Thyroid gland (tissue), 4 donors: ENCODE results near the gene RAB27A. TPM values are rescaled to one million over a fixed set of nuclear protein-coding genes. Genes with fewer than 3 reads are reported as not detected.

Experiments used
- DNase-seq, 2 donors: peaks; one replicate each; pipeline ENCODE4 v3.0.0-alpha.2; 2019
- H3K27ac ChIP-seq, 3 donors: fragments of 200-600 bp; sonication (generic); 1 replicate in 2 of 3; 2 replicates in 1 of 3; pipeline ENCODE4 v1.5.1; 2016 to 2019; ENCODE audit warnings: mild to moderate bottlenecking in 1 of 3, moderate library complexity in 1 of 3
- H3K27me3 ChIP-seq: fragments of 200-600 bp; sonication (generic); one replicate; pipeline ENCODE4 v1.5.1; 2019
- H3K36me3 ChIP-seq, 2 donors: fragments of 200-600 bp; sonication (generic); one replicate each; pipeline ENCODE4 v1.5.1; 2016 to 2019
- H3K4me1 ChIP-seq, 2 donors: fragments of 200-600 bp; sonication (generic); one replicate each; pipeline ENCODE4 v1.5.1; 2017 to 2019
- H3K4me3 ChIP-seq, 3 donors: fragments of 200-600 bp; sonication (generic); replicated peaks in 1 of 3; 1 replicate in 2 of 3; 2 replicates in 1 of 3; pipeline ENCODE4 v1.5.1; 2016; ENCODE audit warnings: mild to moderate bottlenecking in 1 of 3
- H3K9me3 ChIP-seq: fragments of 200-600 bp; sonication (generic); one replicate; pipeline ENCODE4 v1.5.1; 2017
- CTCF ChIP-seq, 6 experiments: fragments of 200-600 bp in 3 of 6; fragments of 450-650 bp in 3 of 6; sonication (generic) in 3 of 6; IDR thresholded peaks; one replicate each; pipeline ENCODE4 v1.5.1; 2016 to 2019; ENCODE audit warnings: antibody characterized with exemption in 6 of 6, mild to moderate bottlenecking in 2 of 6, inconsistent platforms in 1 of 6, moderate library complexity in 1 of 6
- POLR2A ChIP-seq, 2 donors: fragments of 450-650 bp; IDR thresholded peaks; one replicate each; pipeline ENCODE4 v1.6.1; 2017; ENCODE audit warnings: antibody characterized with exemption in 2 of 2, mild to moderate bottlenecking in 2 of 2, moderate library complexity in 1 of 2
- WGBS, 2 donors: methylation state at CpG; one replicate each; pipeline ENCODE4 v1.1.5; 2017; 5-methylcytosine and 5-hydroxymethylcytosine counted together
- intact Hi-C: fragments of 100-400 bp; cut with DNase I; formaldehyde crosslinking; loops from one replicate; pipeline ENCODE4 v1.15.1; 2023
- total RNA-seq, 4 donors: library from RNA; depleted of rRNA; stranded (reverse); fragments of >200 nt; gene quantifications; one replicate each; pipeline ENCODE4 v1.2.3, GENCODE V29; 2016

Gene RAB27A
- total RNA-seq: 10 to 100 TPM; 14.7 to 35.6 (median 26.4) TPM

DNA sequence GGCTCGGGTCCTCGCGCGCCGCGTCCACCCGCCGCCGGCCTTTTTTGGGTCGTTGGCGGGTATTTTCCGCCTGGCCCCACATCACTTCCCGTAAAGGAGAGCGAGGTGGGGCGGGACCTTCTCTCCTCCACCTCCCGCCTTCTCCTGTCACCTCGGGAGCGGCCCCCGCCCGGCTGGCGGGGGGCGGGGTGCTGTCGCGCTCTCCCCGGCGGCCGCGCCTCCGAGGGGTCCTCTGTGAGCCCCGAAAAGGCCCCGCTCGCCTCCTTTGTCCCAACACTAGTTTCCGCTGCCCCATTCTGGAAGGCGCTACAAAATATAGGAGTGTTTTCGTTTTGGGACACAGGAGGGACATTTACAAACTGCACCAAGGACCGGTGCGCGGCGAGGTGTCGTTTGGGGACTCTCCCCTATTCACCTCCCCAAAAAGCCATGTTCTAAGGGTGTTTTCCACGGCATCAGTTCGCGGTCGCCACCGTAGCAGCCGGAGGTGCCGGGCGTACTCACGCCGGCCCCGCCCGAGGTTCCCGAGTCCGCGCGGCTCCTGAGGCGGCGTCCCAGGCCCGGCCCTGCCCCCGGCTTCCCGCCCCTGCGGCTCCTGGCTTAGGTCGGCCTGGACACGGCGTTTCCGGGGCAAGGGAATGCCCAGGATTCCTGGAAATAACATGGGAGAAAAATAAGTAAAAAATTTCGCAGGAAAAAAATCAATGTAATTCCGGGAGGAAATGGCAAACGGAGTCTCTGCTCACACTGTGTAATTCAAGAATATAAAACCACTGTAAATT is at the start of gene RAB27A:
RAB27A (minus strand) TSS at position 68 of the 782 bp plus-strand sequence. CDS start 54,879 bp downstream, outside the sequence.
- whole genome bisulfite sequencing, 2 donors: 0 to 1% methylated on average over 40 to 41 of the region's 69 CpGs
- no peak for TF ChIP-seq CTCF (IDR thresholded peaks at IDR 0.05)
- peak in 1 of 2 donors; percentile 66 for TF ChIP-seq POLR2A (IDR thresholded peaks at IDR 0.05)
- peak within 1 kb of the TSS; percentile 54 to 93 (median 88) for H3K27ac ChIP-seq
- H3K27me3 ChIP-seq: no peaks in the 10 kb centered on the region
- peak; percentile 84 to 87 for DNase-seq
- H3K9me3 ChIP-seq: no peaks in the 10 kb centered on the region
- intact Hi-C loops: loop anchor here (2.0 kb wide), 1 partner anchor 71 kb away; no protein-coding TSS in a partner anchor
- peak within 1 kb of the TSS; percentile 23 to 85 (median 63) for H3K4me3 ChIP-seq
- no peaks in the 10 kb centered on the region for H3K36me3 ChIP-seq
- H3K4me1 ChIP-seq: peaks cover 7 to 13% of the 10 kb centered on the region in 2 donors

DNA sequence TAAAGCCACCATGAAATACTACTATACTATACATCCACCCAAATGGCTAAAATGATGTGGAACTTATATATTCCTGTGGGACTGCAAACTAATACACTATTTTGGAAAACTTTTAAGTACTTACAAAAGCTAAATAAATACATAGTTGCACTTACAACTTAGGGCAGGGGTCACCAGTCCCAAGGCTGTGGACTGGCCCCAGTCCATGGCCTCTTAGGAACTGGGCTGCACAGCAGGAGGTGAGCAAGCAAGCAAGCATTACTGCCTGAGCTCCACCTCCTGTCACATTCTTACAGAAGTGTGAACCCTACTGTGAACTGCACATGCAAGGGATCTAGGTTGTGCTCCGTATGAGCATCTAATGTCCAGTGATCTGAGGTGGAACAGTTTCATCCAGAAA is 47.5 kb upstream of the RAB27A start:
- intact Hi-C loops: no loop called here
- 92 to 100% methylated on average over 1 of the region's 1 CpG for WGBS, 2 donors
- Histone ChIP-seq H3K27me3 (no peaks in the 10 kb centered on the region), H3K4me3 (no peak overlapping the region), H3K27ac (no peak overlapping the region), H3K4me1 (peaks cover 0 to under 1% of the 10 kb centered on the region in 2 donors), H3K36me3 (peaks cover 4 to 8% of the 10 kb centered on the region in 2 donors), H3K9me3 (no peaks in the 10 kb centered on the region)
- DNase-seq: no peak
- no peak for TF ChIP-seq POLR2A (IDR thresholded peaks at IDR 0.05)
- TF ChIP-seq CTCF (IDR thresholded peaks at IDR 0.05): no peak

DNA sequence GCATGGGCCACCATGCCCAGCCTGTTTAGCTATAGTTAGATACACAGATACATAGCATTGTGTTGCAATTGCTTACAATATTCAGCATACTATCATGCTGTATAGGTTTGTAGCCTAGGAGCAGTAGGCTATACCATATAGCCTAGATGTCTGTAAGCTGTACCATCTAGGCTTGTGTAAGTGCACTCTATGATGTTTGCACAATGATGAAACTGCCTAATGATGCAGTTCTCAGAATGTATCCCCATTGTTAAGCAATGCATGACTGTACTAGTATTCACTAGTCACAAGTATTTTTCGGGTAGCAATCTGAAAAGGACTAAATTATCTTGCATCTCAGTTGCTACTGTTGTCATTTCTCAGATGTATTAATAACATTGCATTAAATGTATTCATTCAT is 45.4 kb upstream of the RAB27A start:
- 100% methylated on average over 1 of the region's 1 CpG for WGBS, 2 donors
- intact Hi-C loops: no loop called here
- H3K4me1 ChIP-seq: no peaks in the 10 kb centered on the region
- no peak for TF ChIP-seq CTCF (IDR thresholded peaks at IDR 0.05)
- no peak for TF ChIP-seq POLR2A (IDR thresholded peaks at IDR 0.05)
- peaks cover 13 to 15% of the 10 kb centered on the region in 2 donors for H3K36me3 ChIP-seq
- no peak overlapping the region for H3K27ac ChIP-seq
- no peaks in the 10 kb centered on the region for H3K9me3 ChIP-seq
- no peaks in the 10 kb centered on the region for H3K27me3 ChIP-seq
- DNase-seq: no peak
- no peak overlapping the region for H3K4me3 ChIP-seq

DNA sequence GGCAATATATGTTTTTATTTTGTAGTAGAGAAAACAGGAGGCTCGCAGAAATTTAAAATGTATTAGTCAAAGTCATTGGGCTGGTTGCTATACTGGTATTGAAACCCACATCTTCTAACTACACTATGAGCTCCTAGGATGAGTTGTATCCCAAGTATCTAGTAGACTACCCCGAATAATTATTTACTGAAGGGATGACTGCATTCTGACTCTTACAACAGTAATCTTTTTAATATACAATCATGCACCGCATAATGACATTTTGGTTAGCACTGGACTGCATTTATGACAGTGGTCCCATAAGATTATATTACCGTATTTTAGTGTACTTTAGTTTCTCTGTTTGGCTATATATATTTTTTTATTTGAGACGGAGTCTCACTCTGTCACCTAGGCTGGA is 44.8 kb upstream of the RAB27A start:
- Histone ChIP-seq H3K9me3 (no peaks in the 10 kb centered on the region), H3K27me3 (no peaks in the 10 kb centered on the region), H3K36me3 (peaks cover 13 to 15% of the 10 kb centered on the region in 2 donors), H3K27ac (no peak overlapping the region), H3K4me1 (no peaks in the 10 kb centered on the region), H3K4me3 (no peak overlapping the region)
- DNase-seq: no peak
- TF ChIP-seq POLR2A (IDR thresholded peaks at IDR 0.05) (no peak), CTCF (IDR thresholded peaks at IDR 0.05) (no peak)
- intact Hi-C loops: no loop called here
- WGBS, 2 donors: 93 to 97% methylated on average over 5 of the region's 5 CpGs

DNA sequence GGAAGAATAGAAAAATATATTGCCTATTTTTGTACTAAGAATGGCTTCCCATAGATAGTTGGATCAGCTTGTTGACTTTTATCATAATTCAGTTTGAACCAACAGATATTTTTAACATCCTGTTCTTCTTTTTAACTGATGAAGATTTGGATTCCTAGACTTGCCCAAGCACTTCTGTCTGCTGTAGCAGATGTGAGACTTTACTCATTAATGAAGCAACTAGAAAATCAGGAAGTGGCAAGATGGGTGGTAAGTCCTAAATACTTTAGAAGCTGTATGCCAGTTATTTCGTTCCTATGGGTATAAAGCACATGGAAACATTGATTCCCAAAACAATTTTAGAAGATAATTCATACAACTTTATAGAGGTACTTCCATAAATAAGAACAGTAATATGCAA is 37.8 kb upstream of the RAB27A start:
- Histone ChIP-seq H3K27me3 (no peaks in the 10 kb centered on the region), H3K4me3 (no peak overlapping the region), H3K36me3 (peaks cover 5 to 11% of the 10 kb centered on the region in 2 donors), H3K27ac (no peak overlapping the region), H3K4me1 (no peaks in the 10 kb centered on the region), H3K9me3 (no peaks in the 10 kb centered on the region)
- TF ChIP-seq POLR2A (IDR thresholded peaks at IDR 0.05): no peak
- no peak for TF ChIP-seq CTCF (IDR thresholded peaks at IDR 0.05)
- DNase-seq: no peak
- intact Hi-C loops: no loop called here
- 80 to 89% methylated on average over 1 of the region's 1 CpG for WGBS, 2 donors
